ENCODE results near the gene PDLIM1.

- no peak for TF ChIP-seq CTCF (IDR thresholded peaks at IDR 0.05)
- peak; percentile 82; the same call in 1 of the 2 replicates for TF ChIP-seq SIN3A (IDR thresholded peaks at IDR 0.05; ENCODE audit: borderline replicate concordance, insufficient read depth, low read depth, low read length)
Measured at GRCh38 chr10:95290461-95291364, at the start of gene PDLIM1.

All from Panc1 (cell line).